GM12878 (cell line): ENCODE measurements around the gene ALPK1. TPM values are rescaled to one million over a fixed set of nuclear protein-coding genes. Genes with fewer than 3 reads are reported as not detected.

ENCODE experiments used
- ATAC-seq: fragments of 200-7000 bp; cut with Tn5 transposase; 3 replicates; pipeline ENCODE4 v1.9.1; 2020; ENCODE audit warnings: mild to moderate bottlenecking, moderate library complexity
- BruUV-seq: library from RNA; stranded (reverse); fragments of 400-500 nt; replicated peaks from 2 replicates; lab custom pipeline; 2021; lab: Mats Ljungman, UMichigan
- CTCF ChIA-PET: fragments of 300-600 bp; sonication (Branson Sonifier 250); formaldehyde crosslinking; extraction: SDS; loops from one replicate; lab custom pipeline; 2021; ENCODE audit warnings: inconsistent platforms; lab: Yijun Ruan, JAX
- POLR2A ChIA-PET: fragments of 350-600 bp; formaldehyde crosslinking; extraction: SDS; loops from one replicate; lab custom pipeline; 2021; ENCODE audit warnings: inconsistent platforms; lab: Charles Lee
- RAD21 ChIA-PET: fragments of 300-600 bp; sonication (Branson Sonifier 250); formaldehyde crosslinking; loops from one replicate; lab custom pipeline; 2023; ENCODE audit warnings: antibody characterized with exemption; ENCODE audit not compliant: unreplicated experiment; lab: Charles Lee
- SMC1A ChIA-PET: fragments of 300-600 bp; sonication (Branson Sonifier 250); formaldehyde crosslinking; loops from one replicate; lab custom pipeline; 2023; ENCODE audit not compliant: unreplicated experiment, uncharacterized antibody; lab: Charles Lee
- DNase-seq: peaks from one replicate; pipeline ENCODE4 v3.0.0-alpha.2; 2011; ENCODE audit warnings: low read depth, low spot score
- FAIRE-seq: peaks from 3 replicates; lab custom pipeline; 2011; peaks lifted over from hg19 to GRCh38; lab: Jason Lieb, UNC
- H2AFZ ChIP-seq: 2 replicates; pipeline ENCODE4 v1.6.0; 2011; ENCODE audit warnings: low read depth, low read length, control low read depth; ENCODE audit not compliant: control insufficient read depth
- H3K27ac ChIP-seq: 2 replicates; pipeline ENCODE4 v1.5.1; 2011; ENCODE audit warnings: control low read depth; ENCODE audit not compliant: control insufficient read depth, insufficient read depth
- H3K27me3 ChIP-seq, 2 experiments: replicated peaks in 1 of 2; 2 replicates each; pipeline versions ENCODE4 v1.6.0 to v1.6.1; 2011; ENCODE audit warnings: low read length in 1 of 2; ENCODE audit not compliant: control insufficient read depth in 2 of 2, insufficient read depth in 2 of 2
- H3K36me3 ChIP-seq, 2 experiments: 2 replicates each; pipeline ENCODE4 v1.5.1; 2011; ENCODE audit warnings: low read length in 1 of 2; ENCODE audit not compliant: control insufficient read depth in 2 of 2, insufficient read depth in 2 of 2
- H3K4me1 ChIP-seq: 2 replicates; pipeline ENCODE4 v1.6.1; 2011; ENCODE audit warnings: mild to moderate bottlenecking, low read length, moderate library complexity, mixed read lengths; ENCODE audit not compliant: control insufficient read depth, insufficient read depth
- H3K4me2 ChIP-seq: 2 replicates; pipeline ENCODE4 v1.6.0; 2011; ENCODE audit warnings: control low read depth; ENCODE audit not compliant: control insufficient read depth, insufficient read depth
- H3K4me3 ChIP-seq: fragments of 200-600 bp; sonication (generic); 2 replicates; pipeline ENCODE4 v1.5.1; 2016
- H3K79me2 ChIP-seq: 2 replicates; pipeline ENCODE4 v1.6.0; 2011; ENCODE audit warnings: low read length; ENCODE audit not compliant: control insufficient read depth, insufficient read depth
- H3K9ac ChIP-seq: 2 replicates; pipeline ENCODE4 v1.8.0; 2011; ENCODE audit warnings: low read length, control low read depth, mixed read lengths; ENCODE audit not compliant: control insufficient read depth, insufficient read depth
- H3K9me3 ChIP-seq: replicated peaks from 3 replicates; pipeline ENCODE4 v1.5.1; 2011; ENCODE audit warnings: mild to moderate bottlenecking, low read length; ENCODE audit not compliant: control insufficient read depth, insufficient read depth
- H4K20me1 ChIP-seq: 2 replicates; pipeline ENCODE4 v1.6.0; 2011; ENCODE audit not compliant: control insufficient read depth, insufficient read depth
- MTA2 ChIP-seq: fragments of 450-650 bp; IDR thresholded peaks from 2 replicates; pipeline ENCODE4 v1.6.1; 2016; ENCODE audit warnings: low read depth, mild to moderate bottlenecking, moderate library complexity
- PAX8 ChIP-seq: fragments of 450-650 bp; IDR thresholded peaks from 2 replicates; pipeline ENCODE4 v1.6.1; 2017; ENCODE audit warnings: mild to moderate bottlenecking, moderate library complexity
- ZSCAN29 ChIP-seq: fragments of 450-650 bp; IDR thresholded peaks from 2 replicates; pipeline ENCODE4 v1.6.1; 2017; ENCODE audit warnings: mild to moderate bottlenecking, moderate library complexity
- WGBS: methylation state at CpG from one replicate; pipeline ENCODE4 v1.1.6; 2016; ENCODE audit warnings: low lambda C conversion rate; ENCODE audit not compliant: insufficient replicate concordance, insufficient coverage; ENCODE audit errors: missing lambda C conversion rate; 5-methylcytosine and 5-hydroxymethylcytosine counted together
- in situ Hi-C: fragments of 300-500 bp; cut with MboI; formaldehyde crosslinking; loops from 9 replicates; pipeline ENCODE4 v1.14.3; 2018; ENCODE audit warnings: mixed read lengths
- intact Hi-C: fragments of 100-400 bp; cut with micrococcal nuclease; formaldehyde crosslinking; loops from one replicate; pipeline ENCODE4 v1.14.2; 2022; ENCODE audit not compliant: unreplicated experiment
- polyA plus RNA-seq, 11 experiments: library from polyadenylated mRNA; depleted of rRNA in 4 of 11; unstranded in 6 of 11; stranded (reverse) in 5 of 11; fragments of >200 nt; fragmentation: Nextera tagmentation in 4 of 11; fragmentation: Illumina TruSeq in 1 of 11; extraction: Ambion mirVana in 4 of 11; extraction: Trizol in 1 of 11; gene quantifications; 1 replicate in 1 of 11; 2 replicates in 10 of 11; pipeline versions ENCODE4 v1.2.1 to v1.2.3, GENCODE V29; 2011 to 2016; ENCODE audit warnings: inconsistent platforms in 2 of 11, missing spikeins in 2 of 11, low read depth in 1 of 11
- total RNA-seq, 4 experiments: library from RNA; depleted of rRNA in 3 of 4; stranded (reverse); fragments of >200 nt in 3 of 4; fragmentation: Illumina TruSeq in 1 of 4; extraction: Trizol in 1 of 4; gene quantifications; 2 replicates each; pipeline versions ENCODE4 v1.2.1 to v1.2.3, GENCODE V29; 2013 to 2021

ALPK1 gene
- total and polyA plus RNA-seq, 10 of the 15 experiments (the other 5 are each of a cell fraction or from before 2014, with no cell fraction given) = 8.5 to 32.3 (median 22.6) TPM

DNA sequence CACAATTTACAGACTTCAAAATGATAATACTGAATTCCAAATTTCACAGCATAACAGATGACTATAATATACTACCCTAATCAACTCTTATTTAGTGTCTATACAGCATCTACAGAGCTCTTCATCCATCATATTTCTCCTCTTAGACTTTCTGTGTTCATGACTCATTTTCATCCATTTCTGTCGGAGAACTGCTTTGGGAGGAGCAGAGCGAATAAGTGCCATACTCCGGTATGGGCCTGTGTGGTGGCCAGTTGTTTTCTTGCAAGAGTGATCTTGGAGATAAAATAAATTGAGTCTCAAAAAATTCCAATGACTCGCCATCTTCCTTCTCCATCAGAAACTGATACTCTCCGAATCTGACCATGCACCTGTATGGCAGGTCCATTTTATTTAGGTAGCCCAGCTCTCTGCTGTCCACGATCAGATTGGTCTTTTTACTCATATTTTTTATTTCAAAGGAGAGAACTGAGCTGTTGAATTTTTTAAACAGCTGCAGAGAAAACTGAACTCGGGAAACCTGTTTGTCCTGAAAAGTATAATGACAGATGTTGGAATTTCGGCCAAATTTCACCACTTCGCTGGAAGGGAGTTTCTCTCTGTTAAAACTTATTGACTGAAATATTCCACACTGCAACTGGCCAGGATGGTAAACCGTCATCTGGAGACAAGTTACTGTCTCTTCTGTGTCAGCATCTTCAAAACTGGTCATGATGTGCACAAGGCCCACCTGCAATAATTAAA lies 19.3 kb upstream of the ALPK1 start:
- POLR2A ChIA-PET = interaction anchor here (1.6 to 6.9 kb wide), 4 partner anchors 8 to 238 kb away, joined by 4 to 55 read pairs (median 41); partner anchors contain the start of genes NEUROG2 and TIFA
- Histone ChIP-seq H3K4me3 (peak overlapping the region; percentile 42; the same call in 1 of the 2 replicates), H3K36me3 (peaks cover 8 to 30% of the 10 kb centered on the region in 2 experiments), H3K9me3 (no peaks in the 10 kb centered on the region; the same call in 2 of the 3 replicates), H2AFZ (no peak overlapping the region), H4K20me1 (peaks cover 3% of the 10 kb centered on the region; the same call in 1 of the 2 replicates), H3K27ac (peak overlapping the region; percentile 99), H3K9ac (peak overlapping the region; percentile 12; the same call in 1 of the 2 replicates), H3K79me2 (peaks cover 95% of the 10 kb centered on the region), H3K4me2 (peak overlapping the region; percentile 92), H3K27me3 (no peaks in the 10 kb centered on the region), H3K4me1 (peaks cover 33% of the 10 kb centered on the region)
- WGBS = 67% methylated on average over 10 of the region's 10 CpGs
- FAIRE-seq = no peak
- no peak for DNase-seq
- SMC1A ChIA-PET = interaction anchor here (0.9 to 22.9 kb wide), 7 partner anchors 10 to 50 kb away, joined by 3 to 247 read pairs (median 8); partner anchors contain the start of genes ALPK1 and TIFA
- BruUV-seq = TSS peak; percentile 2
- RAD21 ChIA-PET = interaction anchor here (0.7 to 14.1 kb wide), 6 partner anchors 11 to 63 kb away, joined by 3 to 151 read pairs (median 4); partner anchors contain the start of gene ALPK1
- no peak for TF ChIP-seq ZSCAN29
- TF ChIP-seq MTA2 = no peak
- TF ChIP-seq PAX8 = no peak
- CTCF ChIA-PET = interaction anchor here (0.9 to 4.2 kb wide), 6 partner anchors 10 to 179 kb away, joined by 3 to 21 read pairs (median 5); no protein-coding TSS in a partner anchor
- no peak for ATAC-seq
- in situ Hi-C loops (no loop called here), intact Hi-C loops (no loop called here)
